TTC549 (cell line): ENCODE results near the gene DNMT3B.
"Not testable (repeated sequence)": the region's sequence is repeated elsewhere in the genome, so short reads cannot be mapped to it uniquely, and the experiment has no call there.

Experiments
- FAIRE-seq: peaks from 2 replicates; lab custom pipeline; 2012; peaks lifted over from hg19 to GRCh38; lab: Jason Lieb, UNC

DNMT3B gene

DNA sequence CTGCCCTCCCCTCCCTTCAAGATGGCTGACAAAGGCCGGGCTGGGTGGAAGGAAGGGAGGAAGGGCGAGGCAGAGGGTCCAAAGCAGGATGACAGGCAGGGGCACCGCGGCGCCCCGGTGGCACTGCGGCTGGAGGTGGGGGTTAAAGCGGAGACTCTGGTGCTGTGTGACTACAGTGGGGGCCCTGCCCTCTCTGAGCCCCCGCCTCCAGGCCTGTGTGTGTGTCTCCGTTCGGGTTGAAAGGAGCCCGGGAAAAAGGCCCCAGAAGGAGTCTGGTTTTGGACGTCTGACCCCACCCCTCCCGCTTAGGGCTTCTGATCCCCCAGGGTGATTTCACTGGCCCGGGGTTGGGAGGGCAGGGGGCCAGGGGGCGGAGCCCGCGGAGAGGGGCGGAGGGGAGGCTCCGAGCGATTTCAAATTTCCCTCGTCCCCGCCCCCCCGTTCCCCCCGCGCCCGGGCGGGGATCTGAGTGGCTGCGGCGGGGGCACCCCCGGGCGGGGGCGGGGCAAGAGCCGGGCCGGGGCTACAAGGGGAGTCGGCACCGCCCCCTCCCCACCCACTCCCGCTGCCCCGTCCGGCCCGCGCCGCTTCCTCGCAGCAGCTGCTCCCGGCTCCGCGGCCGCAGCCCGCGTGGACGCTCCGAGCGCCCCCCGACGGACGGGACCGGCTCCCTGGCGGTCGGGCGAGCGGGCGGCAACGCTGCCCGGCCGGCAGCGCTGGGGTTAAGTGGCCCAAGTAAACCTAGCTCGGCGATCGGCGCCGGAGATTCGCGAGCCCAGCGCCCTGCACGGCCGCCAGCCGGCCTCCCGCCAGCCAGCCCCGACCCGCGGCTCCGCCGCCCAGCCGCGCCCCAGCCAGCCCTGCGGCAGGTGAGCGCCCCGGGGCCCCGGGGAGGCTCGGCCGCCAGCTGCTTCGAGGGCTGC lies at the start of gene DNMT3B:
DNMT3B (plus strand) TSS at position 555 of the 923 bp plus-strand sequence. CDS start 17,939 bp downstream, outside the sequence.
- FAIRE-seq = no peak

DNA sequence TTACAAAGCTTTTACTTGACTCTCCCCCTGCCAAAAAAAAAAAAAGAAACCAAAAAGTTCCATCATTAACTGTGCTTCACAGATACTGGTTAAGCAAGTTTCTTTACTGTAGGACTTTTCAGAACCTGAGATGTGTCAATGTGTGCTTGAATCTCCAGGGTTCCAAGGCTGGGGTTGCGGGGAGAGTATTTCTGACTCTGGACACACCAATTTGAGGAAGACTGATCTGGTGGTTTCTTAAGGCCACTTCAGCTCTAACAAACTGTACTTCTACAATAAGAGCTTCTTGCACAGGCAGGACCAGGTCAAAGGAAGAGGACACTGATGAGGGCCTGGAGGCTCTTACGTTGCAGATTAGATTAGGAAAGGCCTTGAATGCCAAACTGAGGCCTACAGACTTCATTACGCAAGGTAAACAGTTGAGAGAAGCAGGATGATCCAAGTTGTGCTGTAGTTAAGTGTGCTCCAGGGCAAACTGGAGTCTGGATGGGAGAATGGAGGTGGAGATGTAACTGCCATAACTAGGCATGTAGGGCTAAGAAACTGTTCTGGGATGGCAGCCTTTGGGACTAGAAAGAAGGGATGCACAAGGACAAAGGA lies 43.3 kb upstream of the DNMT3B start:
- FAIRE-seq = no peak

DNA sequence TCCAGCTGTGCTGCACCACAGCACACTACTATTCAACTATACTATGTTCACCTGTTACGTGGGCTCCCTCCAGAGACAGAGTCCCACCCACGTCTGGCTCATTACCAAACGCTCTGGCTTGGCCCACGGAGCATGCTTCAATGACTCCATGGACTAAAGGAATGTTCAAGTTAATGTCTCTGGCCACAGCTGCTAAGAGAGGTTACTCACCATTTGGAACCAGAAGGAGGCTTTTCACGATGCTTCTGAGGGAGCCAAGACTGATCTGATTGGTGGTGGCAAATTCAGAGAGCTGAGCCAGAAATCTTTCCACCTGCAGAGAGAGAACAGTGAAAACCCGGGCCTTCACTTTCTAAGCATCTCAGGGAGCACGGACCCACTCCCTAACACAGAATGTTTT lies 34.5 kb upstream of the DNMT3B start:
- no peak for FAIRE-seq

DNA sequence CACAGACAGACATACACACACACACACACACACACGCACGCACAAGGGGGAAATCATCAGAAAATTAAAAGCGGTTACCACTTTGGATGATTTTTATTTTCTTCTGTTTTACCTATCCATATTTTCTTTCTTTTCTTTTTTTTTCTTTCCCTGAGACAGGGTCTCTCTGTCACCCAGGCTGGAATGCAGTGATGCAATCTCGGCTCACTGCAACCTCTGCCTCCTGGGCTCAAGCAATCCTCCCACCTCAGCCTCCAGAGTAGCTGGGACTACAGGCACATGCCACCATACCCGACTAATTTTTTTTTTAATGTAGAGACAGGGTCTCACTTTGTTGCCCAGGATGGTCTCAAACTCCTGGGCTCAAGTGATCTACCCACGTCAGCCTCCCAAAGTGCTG lies 33.8 kb upstream of the DNMT3B start:
- not testable (repeated sequence) for FAIRE-seq

DNA sequence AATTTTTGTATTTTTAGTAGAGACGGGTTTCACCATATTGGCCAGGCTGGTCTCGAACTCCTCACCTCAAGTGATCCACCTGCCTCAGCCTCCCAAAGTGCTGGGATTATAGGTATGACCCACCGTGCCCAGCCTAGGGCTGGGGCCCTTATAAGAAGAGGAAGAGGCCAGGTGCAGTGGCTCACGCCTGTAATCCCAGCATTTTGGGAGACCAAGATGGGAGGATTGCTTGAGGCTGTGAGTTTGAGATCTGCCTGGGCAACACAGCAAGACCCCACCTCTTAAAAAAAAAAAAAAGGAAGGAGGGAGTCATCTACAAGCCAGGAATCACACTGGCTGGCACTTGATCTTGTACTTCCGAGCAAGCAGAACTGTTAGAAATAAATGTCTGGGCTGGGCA lies 32.9 kb upstream of the DNMT3B start:
- not testable (repeated sequence) for FAIRE-seq

DNA sequence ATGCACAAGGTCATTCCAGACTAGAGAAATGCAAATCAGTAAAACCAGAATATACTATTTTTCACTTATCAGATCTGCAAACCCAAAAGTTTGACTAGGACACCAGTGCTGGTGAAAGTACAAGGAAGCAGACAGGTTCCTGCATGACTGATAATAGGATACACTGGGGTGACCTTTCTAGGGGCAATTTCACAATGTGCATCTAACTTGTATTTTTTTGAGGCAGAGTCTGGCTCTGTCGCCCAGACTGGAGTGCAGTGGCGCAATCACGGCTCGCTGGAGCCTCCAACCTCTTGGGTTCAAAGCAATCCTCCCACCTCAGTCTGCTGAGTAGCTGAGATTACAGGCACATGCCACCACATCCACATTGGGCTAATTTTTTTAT lies 30.3 kb upstream of the DNMT3B start:
- no peak for FAIRE-seq

DNA sequence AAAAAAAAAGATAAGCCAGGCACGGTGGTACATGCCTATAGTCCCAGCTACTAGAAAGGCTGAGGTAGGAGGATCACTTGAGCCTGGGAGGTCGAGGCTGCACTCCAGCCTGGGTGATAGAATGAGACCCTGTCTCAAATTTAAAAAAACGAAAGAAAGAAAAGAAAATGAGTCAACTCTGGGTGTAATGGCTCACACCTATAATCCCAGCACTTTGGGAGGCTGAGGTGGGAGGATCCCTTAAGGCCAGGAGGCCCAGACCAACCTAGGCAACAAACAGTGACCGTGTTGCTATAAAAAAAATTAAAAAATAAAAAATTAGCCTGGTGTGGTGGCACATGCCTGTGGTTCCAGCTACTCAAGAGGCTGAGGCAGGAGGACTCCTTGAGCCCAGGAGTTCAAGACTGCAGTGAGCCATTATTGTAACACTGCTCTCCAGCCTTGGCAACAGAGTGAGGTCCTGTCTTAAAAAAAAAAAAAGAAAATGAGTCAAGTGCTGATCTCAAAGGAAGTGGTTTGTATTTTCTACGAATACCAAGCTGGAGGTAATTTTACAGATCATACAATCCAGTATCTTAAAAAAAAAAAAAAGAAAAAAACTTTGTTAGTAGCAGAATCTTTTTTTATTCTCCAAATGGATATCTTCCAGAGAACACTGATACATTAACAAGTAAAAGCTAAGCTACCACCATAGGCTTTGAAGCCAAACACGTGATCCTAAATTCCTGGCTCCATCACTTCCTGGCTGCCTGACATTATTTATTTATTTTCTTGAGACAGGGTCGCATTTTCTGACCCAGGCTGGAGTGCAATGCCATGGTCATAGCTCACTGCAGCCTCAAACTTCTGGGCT lies 24.6 kb upstream of the DNMT3B start:
- no peak for FAIRE-seq

DNA sequence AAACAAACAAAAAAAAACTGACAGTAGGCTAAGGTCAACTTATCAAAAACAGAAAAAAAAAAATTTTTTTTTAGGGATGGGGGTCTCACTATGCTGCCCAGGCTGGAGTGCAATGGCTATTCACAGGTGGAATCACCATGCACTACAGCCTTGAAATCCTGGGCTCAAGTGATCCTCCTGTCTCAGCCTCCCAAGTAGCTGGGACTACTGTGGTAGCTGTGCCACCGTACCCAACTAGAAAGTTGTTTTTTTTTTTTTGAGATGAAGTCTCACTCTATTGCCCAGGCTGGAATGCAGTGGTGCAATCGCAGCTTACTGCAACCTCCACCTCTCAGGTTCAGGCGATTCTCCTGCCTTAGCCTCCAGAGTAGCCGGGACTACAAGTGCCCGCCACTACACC lies 21.0 kb upstream of the DNMT3B start:
- no peak for FAIRE-seq

DNA sequence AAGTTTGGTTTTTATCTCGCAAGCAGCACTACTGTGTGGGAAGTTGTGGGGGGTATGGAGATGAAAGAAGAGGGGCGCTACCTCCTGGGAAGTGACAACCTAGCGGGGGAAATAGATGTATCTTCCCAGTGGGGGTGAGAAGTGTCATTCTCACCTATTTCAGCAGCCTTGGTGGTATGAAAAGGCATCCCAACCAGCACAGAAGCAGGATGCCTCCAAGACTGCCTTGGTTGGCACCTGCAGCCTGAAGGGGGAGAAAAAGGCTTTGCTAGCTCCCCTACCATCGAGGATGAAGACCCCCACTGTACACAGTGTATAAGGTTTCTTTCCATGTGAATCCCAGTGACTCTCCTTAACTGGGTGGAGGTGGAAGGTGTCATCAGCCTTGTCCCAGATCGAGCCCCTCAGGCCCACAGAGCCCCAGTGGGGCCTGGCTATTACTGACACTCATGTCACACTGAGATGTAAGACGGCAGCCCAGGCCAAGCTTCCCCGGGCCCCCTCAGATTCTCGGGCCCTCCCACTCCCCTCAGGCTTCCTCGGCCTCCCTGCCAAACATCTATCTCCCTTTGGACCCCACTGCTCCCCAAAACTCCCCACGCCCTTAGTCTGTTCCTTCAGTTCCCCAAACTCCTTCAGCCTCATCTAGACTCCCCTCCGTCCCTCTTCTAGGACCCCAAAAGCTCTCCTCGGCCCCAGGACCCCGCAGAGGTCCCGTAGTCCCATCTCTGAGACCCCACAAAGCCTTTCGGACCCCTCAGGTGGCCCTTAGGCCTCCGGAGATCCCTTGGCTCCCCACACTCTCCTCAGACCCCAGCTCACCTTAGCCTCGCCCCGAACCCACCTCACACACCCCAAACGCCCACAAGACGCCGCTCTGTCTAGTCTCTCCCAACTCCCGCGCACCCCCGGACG lies 19.6 kb upstream of the DNMT3B start:
- FAIRE-seq = no peak

DNA sequence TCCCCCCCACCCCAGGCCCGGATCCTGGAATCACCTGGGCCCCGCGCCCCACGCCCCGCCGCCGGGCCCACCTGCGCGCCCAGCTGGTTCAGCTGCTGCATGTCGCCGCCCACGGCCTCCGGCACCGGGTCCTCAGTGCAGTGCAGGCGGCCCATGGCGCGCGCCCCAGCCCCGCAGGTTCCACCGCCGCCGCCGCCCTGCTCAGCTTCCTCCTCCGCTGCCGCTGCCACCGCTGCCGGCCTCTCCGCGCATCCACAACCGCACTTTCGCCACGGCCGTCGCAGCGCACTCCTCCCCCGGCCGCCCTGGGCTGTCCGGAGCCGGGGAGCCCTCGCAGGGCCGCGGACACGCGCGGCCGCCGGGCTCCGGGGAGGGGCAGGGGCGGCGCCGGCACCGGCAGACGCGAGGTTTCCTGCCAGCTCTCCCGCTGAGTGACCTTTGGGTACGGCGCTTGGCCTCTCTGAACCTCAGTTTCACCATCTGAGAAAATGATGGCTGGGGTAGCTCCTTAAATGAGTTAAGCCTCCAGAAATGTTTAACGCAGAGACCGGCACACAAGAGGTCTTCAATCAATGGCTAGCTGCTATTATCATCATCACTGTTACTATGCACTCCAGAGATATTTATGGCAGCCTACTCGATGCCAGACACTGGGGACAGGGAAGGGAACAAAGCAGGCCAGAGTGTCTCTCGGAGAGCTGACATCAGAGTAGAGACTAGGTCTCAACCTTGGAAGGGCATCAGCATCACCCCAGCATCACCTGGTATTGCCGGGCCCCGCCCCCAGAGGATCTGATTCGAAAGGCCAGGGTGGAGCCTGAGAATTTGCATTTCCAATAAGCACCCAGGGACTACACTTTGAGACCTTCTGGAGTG lies 18.7 kb upstream of the DNMT3B start, which contains the start of gene COMMD7:
COMMD7 (minus strand) TSS at position 231 of the 876 bp plus-strand sequence; CDS start at position 155, 76 bp downstream.
- FAIRE-seq = no peak

DNA sequence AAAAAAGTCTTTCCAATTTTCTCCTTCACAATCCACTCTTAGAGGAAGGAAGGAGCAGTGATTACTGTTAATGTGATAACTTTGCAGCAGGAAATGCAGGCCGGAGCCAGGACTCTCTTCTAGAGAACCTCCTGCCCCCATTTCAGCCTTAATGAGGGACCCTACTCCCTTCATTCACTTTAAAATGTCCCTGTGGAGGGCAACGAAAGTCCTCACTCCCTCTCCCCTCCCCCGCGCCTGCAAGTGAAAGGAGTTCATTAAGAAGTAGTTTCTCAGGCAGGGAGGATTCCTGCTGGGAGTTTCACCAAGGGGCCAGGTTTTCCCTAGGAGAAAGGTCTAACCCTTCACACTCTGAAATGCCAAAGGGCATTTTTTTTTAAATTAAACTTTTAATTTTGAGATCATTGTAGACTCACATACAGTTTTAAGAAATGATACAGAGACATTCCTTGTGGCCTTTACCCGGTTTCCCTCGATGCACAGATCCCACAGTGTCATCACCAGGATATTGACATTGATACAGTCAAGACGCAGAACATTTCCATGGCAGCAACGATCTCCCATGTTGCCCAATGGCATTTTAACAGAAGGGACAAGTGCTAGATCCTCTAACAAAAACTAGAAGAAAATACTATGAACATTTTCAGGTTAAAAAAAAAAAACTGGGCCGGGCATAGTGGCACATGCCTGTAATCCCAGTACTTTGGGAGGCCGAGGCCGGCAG lies 12.1 kb upstream of the DNMT3B start:
- FAIRE-seq = no peak

DNA sequence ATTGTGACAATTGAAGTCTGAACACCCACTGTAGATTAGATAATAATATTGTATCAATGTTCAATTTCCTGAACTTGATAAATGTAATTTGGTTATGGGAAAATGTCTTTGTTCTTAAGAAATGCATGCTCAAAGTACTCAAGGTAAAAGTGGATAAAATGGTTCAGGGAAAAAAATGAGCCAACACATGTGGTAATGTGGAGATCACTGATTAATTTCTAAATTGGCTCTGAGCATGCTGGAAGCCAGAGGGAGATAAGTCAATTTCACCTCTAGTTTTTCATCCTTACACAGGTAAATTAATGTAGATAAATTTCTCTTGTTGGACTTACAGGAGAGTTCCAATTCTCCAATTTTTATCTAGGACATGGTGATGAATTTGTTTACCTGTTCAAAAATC lies 10.9 kb upstream of the DNMT3B start:
- no peak for FAIRE-seq

DNA sequence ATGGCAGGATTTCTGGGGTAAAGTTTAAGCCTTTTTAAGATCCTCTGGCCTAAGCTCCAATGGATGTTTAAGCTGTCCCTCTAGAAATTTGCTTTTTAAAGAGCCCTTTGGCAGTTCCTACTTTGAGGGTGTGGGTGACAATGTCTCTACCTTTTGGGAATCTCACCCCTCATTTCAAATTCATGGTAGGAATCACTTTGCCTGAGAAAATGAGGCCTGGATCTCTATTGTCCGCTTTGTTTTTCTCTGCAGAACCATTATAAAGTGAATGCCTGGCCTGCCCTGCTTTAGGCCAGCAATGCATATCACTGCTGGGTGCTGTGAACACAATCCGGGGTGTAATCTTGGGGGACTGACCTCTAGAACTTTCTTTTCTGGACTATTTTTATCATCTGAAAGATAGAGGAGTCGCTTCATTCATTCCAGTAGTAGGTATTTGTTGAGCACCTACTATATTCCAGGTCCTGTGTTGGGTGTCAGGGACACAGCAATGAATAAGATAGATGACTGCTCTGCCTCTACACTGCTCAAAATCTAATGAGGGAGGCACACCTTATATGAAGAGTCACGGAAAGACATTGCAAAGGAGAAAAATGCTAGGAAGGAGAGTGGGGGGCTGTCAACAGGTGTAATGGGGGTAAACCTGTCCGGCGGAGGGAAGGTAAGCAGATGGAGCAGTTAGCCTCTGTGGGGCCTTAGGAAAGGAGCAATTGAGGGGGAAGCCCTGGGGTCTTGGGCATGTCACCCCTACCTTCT lies 10.3 kb upstream of the DNMT3B start:
- FAIRE-seq = no peak

DNA sequence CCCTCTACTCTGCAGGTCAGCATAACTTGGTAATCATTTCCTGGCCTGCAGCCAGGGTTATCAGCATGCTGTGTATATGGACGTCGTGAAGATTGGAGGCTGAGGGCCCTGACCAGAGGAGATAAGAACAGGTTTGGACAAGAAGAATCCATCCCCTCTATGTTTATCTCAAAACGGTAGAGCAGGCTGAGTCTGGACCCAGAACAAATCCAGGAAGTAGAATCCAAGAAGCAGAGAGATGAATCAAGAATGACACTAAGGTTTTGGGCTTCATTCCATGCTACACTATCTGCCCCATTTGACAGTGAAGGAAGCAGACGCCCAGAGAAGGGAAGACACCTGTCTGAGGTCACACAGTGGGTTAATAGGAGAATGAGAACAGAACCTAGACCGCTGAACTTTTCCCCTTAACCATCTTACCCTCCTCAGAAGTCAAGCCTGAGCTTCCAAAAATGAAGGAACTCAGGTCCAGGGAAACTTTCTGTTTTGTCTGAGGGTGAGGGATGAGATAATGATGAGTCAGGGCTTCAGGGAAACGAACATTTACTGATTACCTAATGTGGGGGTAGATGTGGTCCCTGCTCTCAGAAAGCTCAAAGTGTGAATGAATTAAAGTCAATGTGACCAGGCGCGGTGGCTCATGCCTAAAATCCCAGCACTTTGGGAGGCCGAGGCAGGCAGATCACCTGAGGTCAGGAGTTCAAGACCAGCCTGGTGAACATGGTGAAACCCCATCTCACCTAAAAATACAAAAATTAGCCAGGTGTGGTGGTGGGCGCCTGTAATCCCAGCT lies 9.5 kb upstream of the DNMT3B start:
- FAIRE-seq = no peak

DNA sequence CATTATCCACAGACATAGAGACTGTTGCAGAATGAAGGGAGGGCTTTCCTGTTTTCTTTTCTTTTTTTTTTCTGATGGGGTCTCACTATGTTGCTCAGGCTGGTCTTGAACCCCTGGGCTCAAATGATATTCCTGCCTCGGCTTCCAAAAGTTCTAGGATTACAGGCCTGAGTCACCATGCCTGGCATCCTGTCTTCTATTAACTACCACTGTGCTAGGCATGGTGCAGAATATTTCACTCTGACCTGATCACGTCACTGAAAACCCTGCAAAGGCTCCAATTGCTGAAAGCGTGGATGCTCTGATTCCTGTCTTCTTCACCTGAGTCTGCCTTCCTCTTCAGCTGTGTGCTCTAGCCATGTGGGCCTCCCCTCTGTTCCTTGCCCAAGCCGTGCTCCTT lies 8.5 kb upstream of the DNMT3B start:
- no peak for FAIRE-seq

DNA sequence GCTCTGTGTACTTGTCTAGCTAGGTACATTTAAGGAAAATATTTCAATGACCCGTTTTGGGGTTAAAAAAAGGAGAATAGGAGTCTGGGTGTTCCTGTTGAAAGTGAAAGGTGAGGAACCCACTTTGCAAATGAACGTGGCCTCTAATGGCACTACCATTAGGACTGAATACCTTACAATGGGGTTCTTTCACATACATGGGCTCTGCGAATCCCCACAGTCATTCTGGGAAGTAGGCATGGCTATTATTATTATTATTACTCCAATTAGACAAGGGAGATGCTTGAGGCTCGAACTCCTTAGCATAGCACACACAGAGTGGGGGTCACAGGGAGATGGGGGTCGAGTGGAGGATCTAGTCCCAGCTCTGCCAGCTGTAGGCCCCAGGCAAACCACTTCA lies 6.0 kb upstream of the DNMT3B start:
- no peak for FAIRE-seq

DNA sequence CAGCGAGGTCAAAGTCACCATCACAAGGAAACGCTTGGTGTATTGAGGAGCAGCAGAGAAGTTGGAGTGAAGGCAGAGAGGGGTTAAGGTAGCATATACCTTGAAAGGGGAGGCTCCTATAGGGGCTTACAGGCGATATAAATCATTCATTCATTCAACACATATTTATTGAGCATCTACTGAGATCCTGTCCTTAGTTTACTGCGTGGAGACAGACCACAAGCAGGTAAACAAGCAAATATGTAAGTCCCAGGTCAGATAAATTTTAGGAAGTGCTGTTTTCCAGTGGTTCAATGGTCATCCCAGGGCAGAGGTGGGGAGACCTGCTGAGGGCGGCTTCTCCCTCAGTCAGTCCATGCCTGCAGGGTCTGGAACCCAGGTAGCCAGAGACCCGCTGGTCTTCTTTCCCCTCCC lies 761 bp upstream of the DNMT3B start:
- no peak for FAIRE-seq

DNA sequence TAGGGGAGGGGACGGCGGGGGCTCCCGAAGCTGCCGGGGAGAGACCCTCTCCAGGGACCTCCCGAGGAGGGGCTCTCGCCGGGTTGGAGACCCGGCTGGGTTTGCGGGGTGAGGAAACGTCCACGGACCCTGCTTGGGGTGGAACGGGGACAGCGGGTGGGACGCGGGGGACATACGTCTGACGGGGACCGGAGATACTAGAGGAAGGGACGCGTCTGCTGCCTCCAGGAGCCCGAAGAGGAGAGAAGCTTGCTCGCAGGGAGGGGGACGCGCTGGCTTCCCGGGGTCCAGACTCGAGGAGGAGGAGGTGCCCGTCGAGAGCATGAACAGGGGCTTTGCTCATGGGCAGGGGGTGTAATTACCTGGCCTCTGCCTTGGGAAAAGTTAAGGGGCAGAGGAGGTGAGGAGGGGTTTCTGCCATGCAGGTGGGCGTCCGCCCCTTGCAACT lies 593 bp downstream of the DNMT3B start:
- no peak for FAIRE-seq
